Right atrium auricular region (tissue), 2 donors: Measurements from ENCODE around the gene SQSTM1. TPM values are rescaled to one million over a fixed set of nuclear protein-coding genes. Genes with fewer than 3 reads are reported as not detected.
A peak's percentile ranks its signal among the peaks of the same experiment; 100 is the strongest.

Experiments
- DNase-seq: peaks from one replicate; pipeline ENCODE4 v3.0.0-alpha.2; 2019; ENCODE audit warnings: low spot score
- H3K27ac ChIP-seq, 2 donors: fragments of 200-600 bp; sonication (generic); 1 replicate in 1 of 2; 2 replicates in 1 of 2; pipeline ENCODE4 v1.5.1; 2016 to 2019
- H3K27me3 ChIP-seq, 2 donors: fragments of 200-600 bp; sonication (generic); one replicate each; pipeline versions ENCODE4 v1.5.1 to v1.6.0; 2017 to 2019
- H3K36me3 ChIP-seq: fragments of 200-600 bp; sonication (generic); one replicate; pipeline ENCODE4 v1.5.1; 2016
- H3K4me1 ChIP-seq, 2 donors: fragments of 200-600 bp; sonication (generic); one replicate each; pipeline versions ENCODE4 v1.5.1 to v1.6.0; 2017 to 2019
- H3K4me3 ChIP-seq, 2 donors: fragments of 200-600 bp; sonication (generic); 1 replicate in 1 of 2; 2 replicates in 1 of 2; pipeline ENCODE4 v1.5.1; 2017 to 2019; ENCODE audit warnings: mild to moderate bottlenecking in 1 of 2, moderate library complexity in 1 of 2
- H3K9me3 ChIP-seq, 2 donors: fragments of 200-600 bp; sonication (generic); one replicate each; pipeline ENCODE4 v1.5.1; 2019
- total RNA-seq, 2 donors: library from RNA; depleted of rRNA; stranded (reverse); fragments of >200 nt; gene quantifications; one replicate each; pipeline ENCODE4 v1.1.0, GENCODE V29; 2016
- TF ChIP-seq, protein P1 (sequence below), 2 donors: fragments of 200-600 bp; sonication (generic); IDR thresholded peaks; one replicate each; pipeline ENCODE4 v1.5.1; 2019; ENCODE audit warnings: antibody characterized with exemption in 2 of 2

SQSTM1 gene
- total RNA-seq, 2 donors from 2014 or later = 379 to 436 TPM

DNA sequence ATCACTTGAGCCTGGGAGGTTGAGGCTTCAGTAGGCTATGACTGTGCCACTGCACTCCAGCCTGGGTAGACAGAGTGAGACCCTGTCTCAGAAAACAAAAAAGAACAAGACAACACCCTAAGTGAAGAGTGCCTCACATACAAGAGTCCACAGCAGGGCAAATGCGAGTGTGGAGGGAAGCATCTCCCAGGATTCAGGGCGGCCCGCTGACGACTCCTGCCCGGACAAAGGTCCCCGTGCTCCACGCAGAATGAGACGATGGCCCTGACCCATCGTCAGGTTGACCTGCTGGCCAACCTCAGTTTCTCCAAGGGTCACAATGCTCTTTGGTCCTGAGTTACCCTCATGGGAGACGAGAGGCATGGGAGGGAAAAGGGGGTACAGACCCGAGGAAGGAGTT is 19.6 kb downstream of the SQSTM1 start:
- no peak for DNase-seq
- Histone ChIP-seq H3K27me3 (no peaks in the 10 kb centered on the region), H3K4me1 (peaks cover 0 to 8% of the 10 kb centered on the region in 2 donors), H3K36me3 (peaks cover 63% of the 10 kb centered on the region), H3K27ac (no peak overlapping the region), H3K4me3 (no peak overlapping the region), H3K9me3 (peaks cover 0 to 9% of the 10 kb centered on the region in 2 donors)
- TF ChIP-seq, protein P1, sequence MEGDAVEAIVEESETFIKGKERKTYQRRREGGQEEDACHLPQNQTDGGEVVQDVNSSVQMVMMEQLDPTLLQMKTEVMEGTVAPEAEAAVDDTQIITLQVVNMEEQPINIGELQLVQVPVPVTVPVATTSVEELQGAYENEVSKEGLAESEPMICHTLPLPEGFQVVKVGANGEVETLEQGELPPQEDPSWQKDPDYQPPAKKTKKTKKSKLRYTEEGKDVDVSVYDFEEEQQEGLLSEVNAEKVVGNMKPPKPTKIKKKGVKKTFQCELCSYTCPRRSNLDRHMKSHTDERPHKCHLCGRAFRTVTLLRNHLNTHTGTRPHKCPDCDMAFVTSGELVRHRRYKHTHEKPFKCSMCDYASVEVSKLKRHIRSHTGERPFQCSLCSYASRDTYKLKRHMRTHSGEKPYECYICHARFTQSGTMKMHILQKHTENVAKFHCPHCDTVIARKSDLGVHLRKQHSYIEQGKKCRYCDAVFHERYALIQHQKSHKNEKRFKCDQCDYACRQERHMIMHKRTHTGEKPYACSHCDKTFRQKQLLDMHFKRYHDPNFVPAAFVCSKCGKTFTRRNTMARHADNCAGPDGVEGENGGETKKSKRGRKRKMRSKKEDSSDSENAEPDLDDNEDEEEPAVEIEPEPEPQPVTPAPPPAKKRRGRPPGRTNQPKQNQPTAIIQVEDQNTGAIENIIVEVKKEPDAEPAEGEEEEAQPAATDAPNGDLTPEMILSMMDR (IDR thresholded peaks at IDR 0.05) = no peak

GRCh38 chr5:179840766-179841165 is 20.1 kb downstream of the SQSTM1 start:
- Histone ChIP-seq H3K27ac (no peak overlapping the region), H3K9me3 (peaks cover 0 to 11% of the 10 kb centered on the region in 2 donors), H3K4me3 (no peak overlapping the region), H3K4me1 (peaks cover 0 to 8% of the 10 kb centered on the region in 2 donors), H3K36me3 (peaks cover 60% of the 10 kb centered on the region), H3K27me3 (no peaks in the 10 kb centered on the region)
- DNase-seq = no peak
- TF ChIP-seq, protein P1 (IDR thresholded peaks at IDR 0.05) = no peak

DNA sequence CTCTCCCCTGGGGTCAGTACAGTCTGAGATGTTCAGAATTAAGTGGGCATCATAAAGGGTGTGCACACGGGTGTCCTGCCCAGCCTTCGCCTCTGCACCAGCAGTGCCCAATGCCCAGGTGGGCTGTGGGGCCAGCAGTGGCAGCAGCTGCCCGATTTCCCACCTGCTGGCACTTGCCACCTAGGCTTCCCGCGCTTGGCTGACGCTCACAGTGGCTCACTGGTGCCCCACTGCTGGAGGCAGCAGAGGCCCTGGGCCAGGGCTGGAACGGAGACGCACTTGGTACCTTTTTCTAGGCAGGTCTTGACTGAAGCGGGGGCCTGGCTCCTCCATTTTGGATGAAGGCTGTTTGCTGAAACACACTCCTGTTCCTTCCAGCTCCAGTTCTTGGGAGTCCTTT is 20.9 kb downstream of the SQSTM1 start:
- H3K4me1 ChIP-seq = peaks cover 0 to 3% of the 10 kb centered on the region in 2 donors

GRCh38 chr5:179852993-179853547 is 32.4 kb downstream of the SQSTM1 start:
- TF ChIP-seq, protein P1 (IDR thresholded peaks at IDR 0.05) = no peak
- no peak for DNase-seq
- H3K36me3 ChIP-seq = peaks cover 48% of the 10 kb centered on the region

More for the DNA sequence above, 20.9 kb downstream of the SQSTM1 start:
- Histone ChIP-seq H3K36me3 (peaks cover 60% of the 10 kb centered on the region), H3K27me3 (no peaks in the 10 kb centered on the region), H3K27ac (no peak overlapping the region), H3K4me3 (no peak overlapping the region), H3K9me3 (peaks cover 0 to 11% of the 10 kb centered on the region in 2 donors)
- TF ChIP-seq, protein P1 (IDR thresholded peaks at IDR 0.05) = no peak
- DNase-seq = no peak

DNA sequence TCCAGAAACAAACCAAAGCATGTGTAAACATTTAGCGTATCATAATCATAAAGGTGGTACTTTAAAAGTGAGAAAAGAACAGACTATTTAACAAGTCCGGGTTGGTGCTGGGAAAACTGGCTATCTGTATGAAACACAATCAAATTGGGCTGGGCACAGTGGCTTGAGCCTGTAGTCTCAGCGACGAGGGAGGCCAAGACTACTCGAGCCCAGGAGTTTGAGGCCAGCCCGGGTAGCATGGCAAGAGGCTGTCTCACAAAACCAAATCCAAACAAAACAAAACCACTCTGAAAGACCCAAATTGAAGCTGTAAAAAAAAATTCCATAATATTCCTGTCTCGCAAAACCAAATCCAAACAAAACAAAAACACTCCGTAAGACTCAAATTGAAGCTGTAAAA is 33.7 kb downstream of the SQSTM1 start:
- Histone ChIP-seq H3K36me3 (peaks cover 35% of the 10 kb centered on the region), H3K27ac (no peak overlapping the region), H3K4me3 (no peak overlapping the region), H3K4me1 (peaks cover 0 to 14% of the 10 kb centered on the region in 2 donors), H3K27me3 (no peaks in the 10 kb centered on the region), H3K9me3 (no peaks in the 10 kb centered on the region)
- TF ChIP-seq, protein P1 (IDR thresholded peaks at IDR 0.05) = no peak
- no peak for DNase-seq

More at GRCh38 chr5:179852993-179853547, 32.4 kb downstream of the SQSTM1 start:
- Histone ChIP-seq H3K9me3 (no peaks in the 10 kb centered on the region), H3K27ac (no peak overlapping the region), H3K27me3 (no peaks in the 10 kb centered on the region), H3K4me1 (peaks cover 0 to 10% of the 10 kb centered on the region in 2 donors), H3K4me3 (no peak overlapping the region)

DNA sequence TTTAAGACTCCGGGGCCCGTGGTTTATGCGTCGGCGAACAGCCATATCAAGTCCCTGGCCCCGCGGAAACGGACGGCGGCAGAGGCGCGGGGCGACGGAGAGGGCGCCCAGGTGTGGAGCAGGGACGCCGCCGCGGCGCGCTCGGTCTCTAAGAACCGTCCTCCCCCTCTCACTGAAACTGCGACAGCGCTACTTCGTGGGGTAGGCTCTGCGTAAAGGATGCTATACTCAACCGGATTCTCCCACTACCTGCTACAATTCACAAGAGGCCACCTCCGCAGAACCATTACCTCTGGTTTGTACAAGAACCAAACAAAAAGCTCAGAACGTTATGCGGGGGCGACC is 37.5 kb downstream of the SQSTM1 start:
- Histone ChIP-seq H3K36me3 (peaks cover 4% of the 10 kb centered on the region), H3K4me1 (peaks cover 0 to 22% of the 10 kb centered on the region in 2 donors), H3K27ac (peak overlapping the region; percentile 84 to 92), H3K27me3 (no peaks in the 10 kb centered on the region), H3K9me3 (no peaks in the 10 kb centered on the region), H3K4me3 (peak overlapping the region; percentile 79 to 95)
- TF ChIP-seq, protein P1 (IDR thresholded peaks at IDR 0.05) = no peak
- DNase-seq = no peak
